Measurements from ENCODE around the gene TNRC6B. TPM values are rescaled to one million over a fixed set of nuclear protein-coding genes. Genes with fewer than 3 reads are reported as not detected.
A peak's percentile ranks its signal among the peaks of the same experiment; 100 is the strongest.

Gene TNRC6B
- total and polyA plus RNA-seq, 5 donors from 2014 or later: 50.6 to 144 (median 72.6) TPM

- H3K4me3 ChIP-seq (ENCODE audit: low read depth, low read length): peak overlapping the region; percentile 55
- Mint-ChIP-seq H3K9me3 (no peaks in the 10 kb centered on the region), H3K27ac (peak overlapping the region; percentile 82 to 90 (median 85)), H3K27me3 (no peaks in the 10 kb centered on the region), H3K36me3 (peaks cover 22% of the 10 kb centered on the region), H3K4me1 (peaks cover 26 to 70% (median 57%) of the 10 kb centered on the region in 4 donors), H3K4me3 (peak overlapping the region in 2 of 4 donors; percentile 7 to 63)
- peaks cover 9% of the 10 kb centered on the region for H3K36me3 ChIP-seq (ENCODE audit: control insufficient read depth, insufficient read depth, low read length)
- no peak for DNase-seq
- peak overlapping the region; percentile 34 for H3K27ac ChIP-seq (ENCODE audit: insufficient read depth, low read length, poor library complexity, severe bottlenecking)
- H3K9me3 ChIP-seq (ENCODE audit: control insufficient read depth in 2 of 2, low read length in 2 of 2): no peaks in the 10 kb centered on the region
- ATAC-seq (ENCODE audit: low read depth in 2 of 2): peak; percentile 88 to 95
- H3K4me1 ChIP-seq (ENCODE audit: control insufficient read depth, insufficient read depth, low read length, poor library complexity, severe bottlenecking): peaks cover 26% of the 10 kb centered on the region
- H3K27me3 ChIP-seq (ENCODE audit: control insufficient read depth, insufficient read depth, low read length): no peaks in the 10 kb centered on the region
These were observed 47.0 kb downstream of the TNRC6B start for GRCh38 chr22:40224702-40225101.

DNA sequence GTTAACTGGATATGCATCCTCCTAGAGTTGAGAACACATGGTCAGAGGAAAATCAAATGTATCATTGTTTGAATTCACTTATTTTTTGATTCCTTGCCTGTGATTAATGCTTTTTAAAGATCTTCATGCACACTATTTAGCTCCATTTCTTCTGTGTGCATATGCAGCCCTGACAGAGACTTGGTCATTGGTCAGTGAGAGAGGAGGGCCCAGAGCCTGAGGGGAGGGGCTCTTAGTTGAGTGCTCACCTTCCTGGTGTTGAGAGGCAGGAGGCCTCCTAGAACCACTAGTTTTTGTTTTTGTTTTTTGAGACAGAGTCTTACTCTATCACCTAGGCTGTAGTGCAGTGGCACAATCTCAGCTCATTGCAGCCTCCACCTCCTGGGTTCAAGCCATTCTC lies 48.9 kb downstream of the TNRC6B start:
- peaks cover 28% of the 10 kb centered on the region for H3K36me3 Mint-ChIP-seq
- no peak for DNase-seq
- no peak overlapping the region for H3K27ac ChIP-seq (ENCODE audit: insufficient read depth, low read length, poor library complexity, severe bottlenecking)
- peak overlapping the region; percentile 33 to 56 (median 50) for H3K27ac Mint-ChIP-seq
- H3K4me1 Mint-ChIP-seq: peaks cover 27 to 59% (median 49%) of the 10 kb centered on the region in 4 donors
- no peaks in the 10 kb centered on the region for H3K27me3 Mint-ChIP-seq
- no peaks in the 10 kb centered on the region for H3K27me3 ChIP-seq (ENCODE audit: control insufficient read depth, insufficient read depth, low read length)
- ATAC-seq (ENCODE audit: low read depth in 2 of 2): no peak
- H3K36me3 ChIP-seq (ENCODE audit: control insufficient read depth, insufficient read depth, low read length): peaks cover 12% of the 10 kb centered on the region
- no peak overlapping the region for H3K4me3 ChIP-seq (ENCODE audit: low read depth, low read length)
- peaks cover 20% of the 10 kb centered on the region for H3K4me1 ChIP-seq (ENCODE audit: control insufficient read depth, insufficient read depth, low read length, poor library complexity, severe bottlenecking)
- H3K9me3 Mint-ChIP-seq: no peaks in the 10 kb centered on the region
- peak overlapping the region in 1 of 4 donors; percentile 2 for H3K4me3 Mint-ChIP-seq
- no peaks in the 10 kb centered on the region for H3K9me3 ChIP-seq (ENCODE audit: control insufficient read depth in 2 of 2, low read length in 2 of 2)

DNA sequence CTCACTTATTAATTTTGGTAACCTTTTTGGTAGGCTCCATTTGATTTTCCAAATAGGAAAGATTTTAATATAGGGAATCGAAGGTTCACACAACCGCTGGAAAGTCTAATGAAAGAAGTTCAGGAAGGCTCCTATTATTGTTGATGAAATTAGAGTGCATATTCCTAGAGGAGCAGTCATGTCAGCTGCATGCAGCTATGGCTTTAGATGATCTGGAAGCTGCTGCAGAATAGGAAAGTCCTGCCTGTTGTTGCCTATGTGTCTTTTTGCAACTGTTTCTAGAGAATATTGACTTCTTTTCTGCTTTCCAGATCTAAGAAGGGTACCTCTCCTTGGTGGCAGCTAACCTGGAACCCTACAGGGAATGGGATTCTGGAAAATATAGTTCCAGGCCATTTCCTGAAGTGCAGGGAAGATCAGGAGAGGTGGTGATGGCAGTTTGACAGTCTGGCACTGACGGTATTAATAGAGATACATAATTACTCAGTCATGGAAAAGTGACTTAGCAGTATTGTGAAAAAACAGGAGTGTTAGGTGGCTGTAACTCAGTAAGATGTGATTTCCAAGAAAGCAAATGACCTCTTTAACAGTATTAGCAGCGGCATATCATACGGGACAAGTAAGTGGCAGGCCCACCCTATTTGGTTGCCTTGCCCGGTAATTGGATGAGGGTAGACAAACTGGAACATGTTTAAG lies 54.0 kb downstream of the TNRC6B start:
- H3K27ac ChIP-seq (ENCODE audit: insufficient read depth, low read length, poor library complexity, severe bottlenecking): no peak overlapping the region
- peaks cover 19 to 51% (median 29%) of the 10 kb centered on the region in 4 donors for H3K4me1 Mint-ChIP-seq

DNA sequence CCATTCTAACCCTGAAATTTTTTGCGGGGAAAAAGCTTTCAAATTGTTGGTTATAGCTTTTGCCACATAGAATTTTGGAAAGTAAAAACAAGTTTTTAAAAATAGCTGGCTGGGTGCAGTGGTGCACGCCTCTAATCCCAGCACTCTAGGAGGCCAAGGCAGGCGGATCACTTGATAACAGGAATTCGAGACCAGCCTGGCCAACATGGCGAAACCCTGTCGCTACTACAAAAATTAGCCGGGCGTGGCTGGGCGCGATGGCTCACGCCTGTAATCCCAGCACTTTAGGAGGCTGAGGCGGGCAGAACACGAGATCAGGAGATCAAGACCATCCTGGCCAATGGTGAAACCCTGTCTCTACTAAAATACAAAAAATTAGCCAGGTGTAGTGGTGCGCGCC lies 54.9 kb downstream of the TNRC6B start:
- no peaks in the 10 kb centered on the region for H3K9me3 ChIP-seq (ENCODE audit: control insufficient read depth in 2 of 2, low read length in 2 of 2)
- Mint-ChIP-seq H3K9me3 (no peaks in the 10 kb centered on the region), H3K27ac (no peak overlapping the region), H3K4me1 (peaks cover 21 to 58% (median 34%) of the 10 kb centered on the region in 4 donors), H3K27me3 (no peaks in the 10 kb centered on the region), H3K4me3 (no peak overlapping the region), H3K36me3 (peaks cover 23% of the 10 kb centered on the region)
- DNase-seq (no peak), ATAC-seq (ENCODE audit: low read depth in 2 of 2) (no peak)
- no peak overlapping the region for H3K4me3 ChIP-seq (ENCODE audit: low read depth, low read length)
- no peaks in the 10 kb centered on the region for H3K27me3 ChIP-seq (ENCODE audit: control insufficient read depth, insufficient read depth, low read length)
- peaks cover 41% of the 10 kb centered on the region for H3K36me3 ChIP-seq (ENCODE audit: control insufficient read depth, insufficient read depth, low read length)
- H3K27ac ChIP-seq (ENCODE audit: insufficient read depth, low read length, poor library complexity, severe bottlenecking): no peak overlapping the region
- peaks cover 3% of the 10 kb centered on the region for H3K4me1 ChIP-seq (ENCODE audit: control insufficient read depth, insufficient read depth, low read length, poor library complexity, severe bottlenecking)

More for the DNA sequence above, 54.0 kb downstream of the TNRC6B start:
- Mint-ChIP-seq H3K27me3 (no peaks in the 10 kb centered on the region), H3K9me3 (no peaks in the 10 kb centered on the region), H3K4me3 (peak overlapping the region in 1 of 4 donors; percentile 29), H3K27ac (peak overlapping the region in 2 of 3 donors; percentile 4 to 49), H3K36me3 (peaks cover 23% of the 10 kb centered on the region)
- Histone ChIP-seq H3K4me1 (ENCODE audit: control insufficient read depth, insufficient read depth, low read length, poor library complexity, severe bottlenecking) (no peaks in the 10 kb centered on the region), H3K27me3 (ENCODE audit: control insufficient read depth, insufficient read depth, low read length) (no peaks in the 10 kb centered on the region), H3K9me3 (ENCODE audit: control insufficient read depth in 2 of 2, low read length in 2 of 2) (no peaks in the 10 kb centered on the region), H3K4me3 (ENCODE audit: low read depth, low read length) (no peak overlapping the region), H3K36me3 (ENCODE audit: control insufficient read depth, insufficient read depth, low read length) (peaks cover 41% of the 10 kb centered on the region)
- ATAC-seq (ENCODE audit: low read depth in 2 of 2) (no peak), DNase-seq (no peak)

DNA sequence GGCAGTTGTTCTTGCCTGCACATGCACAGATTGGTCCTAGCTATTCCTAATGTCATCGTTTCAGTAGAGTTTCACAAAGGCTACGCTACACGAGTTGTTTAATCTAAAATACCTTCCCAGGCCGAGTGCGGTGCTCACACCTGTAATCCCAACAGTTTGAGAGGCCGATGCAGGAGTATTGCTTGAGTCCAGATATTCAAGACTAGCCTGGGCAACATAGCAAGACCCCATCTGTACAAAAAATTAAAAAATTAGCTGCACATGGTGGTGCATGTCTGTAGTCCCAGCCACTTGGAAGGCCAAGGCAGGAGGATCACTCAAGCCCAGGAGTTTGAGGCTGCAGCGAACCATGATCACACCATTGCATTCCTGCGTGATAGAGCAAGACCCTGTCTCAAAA lies 56.2 kb downstream of the TNRC6B start:
- Histone ChIP-seq H3K9me3 (ENCODE audit: control insufficient read depth in 2 of 2, low read length in 2 of 2) (no peaks in the 10 kb centered on the region), H3K27me3 (ENCODE audit: control insufficient read depth, insufficient read depth, low read length) (no peaks in the 10 kb centered on the region), H3K4me3 (ENCODE audit: low read depth, low read length) (no peak overlapping the region), H3K27ac (ENCODE audit: insufficient read depth, low read length, poor library complexity, severe bottlenecking) (no peak overlapping the region), H3K4me1 (ENCODE audit: control insufficient read depth, insufficient read depth, low read length, poor library complexity, severe bottlenecking) (peaks cover 15% of the 10 kb centered on the region), H3K36me3 (ENCODE audit: control insufficient read depth, insufficient read depth, low read length) (peaks cover 40% of the 10 kb centered on the region)
- Mint-ChIP-seq H3K27ac (no peak overlapping the region), H3K36me3 (peaks cover 23% of the 10 kb centered on the region), H3K27me3 (no peaks in the 10 kb centered on the region), H3K4me1 (peaks cover 24 to 67% (median 43%) of the 10 kb centered on the region in 4 donors), H3K9me3 (no peaks in the 10 kb centered on the region), H3K4me3 (no peak overlapping the region)
- DNase-seq (no peak), ATAC-seq (ENCODE audit: low read depth in 2 of 2) (no peak)

DNA sequence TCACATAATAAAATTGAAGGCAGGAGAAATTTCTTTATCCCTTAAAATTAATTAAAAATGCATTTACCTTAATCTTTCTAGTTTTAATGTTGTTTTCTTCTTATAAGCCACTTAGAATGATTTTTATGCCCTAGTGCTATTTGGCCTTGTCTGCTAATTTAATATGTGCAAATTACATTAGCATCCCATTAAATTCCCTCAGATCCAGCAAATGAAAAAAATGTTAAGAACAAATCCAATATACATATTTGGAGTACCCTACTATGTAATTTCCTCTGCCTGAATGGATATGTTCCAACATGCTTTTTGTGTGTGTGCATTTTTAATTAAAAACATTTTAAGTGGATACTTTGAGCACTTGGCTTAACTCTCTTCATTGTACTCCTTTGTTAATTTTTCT lies 56.9 kb downstream of the TNRC6B start:
- peaks cover 23% of the 10 kb centered on the region for H3K4me1 ChIP-seq (ENCODE audit: control insufficient read depth, insufficient read depth, low read length, poor library complexity, severe bottlenecking)
- no peak for ATAC-seq (ENCODE audit: low read depth in 2 of 2)
- peak overlapping the region in 1 of 3 donors; percentile 37 for H3K27ac Mint-ChIP-seq

DNA sequence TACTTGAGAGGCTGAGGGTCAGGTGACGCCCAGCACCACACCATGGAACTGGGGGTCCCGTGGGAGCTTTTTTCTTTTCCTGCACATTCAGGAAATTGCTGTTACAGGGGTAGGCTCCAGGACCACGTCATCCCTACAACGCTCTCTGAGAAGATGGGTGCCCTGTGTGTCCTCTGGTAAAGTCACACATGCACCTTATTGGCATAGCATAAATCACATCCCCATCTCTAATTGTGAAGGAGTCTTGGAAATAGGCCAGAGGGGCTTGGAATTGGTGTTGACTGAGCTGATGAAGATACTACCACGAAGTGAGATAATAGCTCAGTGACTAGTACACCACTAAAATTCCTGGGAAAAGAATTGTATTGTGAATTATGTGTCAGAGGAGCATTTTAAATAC lies 57.6 kb downstream of the TNRC6B start:
- Histone ChIP-seq H3K27me3 (ENCODE audit: control insufficient read depth, insufficient read depth, low read length) (no peaks in the 10 kb centered on the region), H3K4me1 (ENCODE audit: control insufficient read depth, insufficient read depth, low read length, poor library complexity, severe bottlenecking) (peaks cover 29% of the 10 kb centered on the region), H3K4me3 (ENCODE audit: low read depth, low read length) (no peak overlapping the region), H3K9me3 (ENCODE audit: control insufficient read depth in 2 of 2, low read length in 2 of 2) (no peaks in the 10 kb centered on the region), H3K36me3 (ENCODE audit: control insufficient read depth, insufficient read depth, low read length) (peaks cover 34% of the 10 kb centered on the region), H3K27ac (ENCODE audit: insufficient read depth, low read length, poor library complexity, severe bottlenecking) (no peak overlapping the region)
- Mint-ChIP-seq H3K4me1 (peaks cover 23 to 72% (median 46%) of the 10 kb centered on the region in 4 donors), H3K36me3 (peaks cover 14% of the 10 kb centered on the region), H3K27ac (peak overlapping the region in 1 of 3 donors; percentile 37), H3K27me3 (no peaks in the 10 kb centered on the region), H3K4me3 (peak overlapping the region in 2 of 4 donors; percentile 26 to 29), H3K9me3 (no peaks in the 10 kb centered on the region)
- ATAC-seq (ENCODE audit: low read depth in 2 of 2) (no peak), DNase-seq (no peak)

More for the DNA sequence above, 56.9 kb downstream of the TNRC6B start:
- DNase-seq: no peak
- H3K9me3 Mint-ChIP-seq: no peaks in the 10 kb centered on the region
- peaks cover 35% of the 10 kb centered on the region for H3K36me3 ChIP-seq (ENCODE audit: control insufficient read depth, insufficient read depth, low read length)
- no peak overlapping the region for H3K4me3 ChIP-seq (ENCODE audit: low read depth, low read length)
- peaks cover 18% of the 10 kb centered on the region for H3K36me3 Mint-ChIP-seq
- H3K27me3 ChIP-seq (ENCODE audit: control insufficient read depth, insufficient read depth, low read length): no peaks in the 10 kb centered on the region
- no peak overlapping the region for H3K4me3 Mint-ChIP-seq
- H3K27ac ChIP-seq (ENCODE audit: insufficient read depth, low read length, poor library complexity, severe bottlenecking): no peak overlapping the region
- no peaks in the 10 kb centered on the region for H3K9me3 ChIP-seq (ENCODE audit: control insufficient read depth in 2 of 2, low read length in 2 of 2)
- H3K4me1 Mint-ChIP-seq: peaks cover 22 to 69% (median 46%) of the 10 kb centered on the region in 4 donors
- no peaks in the 10 kb centered on the region for H3K27me3 Mint-ChIP-seq

Data from CD4-positive, CD25-positive, alpha-beta regulatory T cell (primary cell).